ENCODE measurements around the gene FABP3.
A peak's percentile ranks its signal among the peaks of the same experiment; 100 is the strongest.

- TF ChIP-seq CTCF (IDR thresholded peaks at IDR 0.05 in 4 of 5, conservative IDR thresholded peaks at IDR 0.05 in 1 of 5), result no peak
- TF ChIP-seq POLR2A (IDR thresholded peaks at IDR 0.05), result peak in 1 of 2 donors; percentile 13
These were observed 11.3 kb downstream of the FABP3 start for GRCh38 chr1:31361607-31362006.
